ENCODE data around the gene PRTN3. TPM values are rescaled to one million over a fixed set of nuclear protein-coding genes. Genes with fewer than 3 reads are reported as not detected.
"Not testable (repeated sequence)": the region's sequence is repeated elsewhere in the genome, so short reads cannot be mapped to it uniquely, and the experiment has no call there.

Gene PRTN3
- total and polyA plus RNA-seq, 8 donors = 0.14 to 0.24 TPM; not detected in 6

DNA sequence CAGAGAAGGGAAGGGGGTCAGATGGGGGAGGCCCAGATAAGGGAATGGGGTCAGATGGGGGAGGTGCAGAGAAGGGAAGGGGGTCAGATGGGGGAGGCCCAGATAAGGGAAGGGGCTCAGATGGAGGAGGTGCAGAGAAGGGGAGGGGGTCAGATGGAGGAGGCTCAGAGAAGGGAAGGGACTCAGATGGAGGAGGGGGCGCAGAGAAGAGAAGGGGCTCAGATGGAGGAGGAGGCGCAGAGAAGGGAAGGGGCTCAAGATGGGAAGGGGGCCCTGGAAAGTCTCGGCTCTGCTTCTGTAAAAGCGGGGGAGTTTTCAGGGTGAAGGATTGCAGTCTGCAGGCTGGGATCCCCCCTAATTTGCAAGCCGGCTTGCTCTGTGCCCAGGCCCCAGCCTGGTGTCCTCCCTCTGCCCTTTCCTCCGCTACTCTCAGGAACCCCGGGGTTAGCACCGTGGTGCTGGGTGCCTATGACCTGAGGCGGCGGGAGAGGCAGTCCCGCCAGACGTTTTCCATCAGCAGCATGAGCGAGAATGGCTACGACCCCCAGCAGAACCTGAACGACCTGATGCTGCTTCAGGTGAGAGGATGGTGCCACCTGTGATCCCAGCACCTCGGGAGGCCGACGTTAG is 11.6 kb upstream of the PRTN3 start:
- H3K4me3 ChIP-seq = no peak overlapping the region
- ATAC-seq (no peak), FAIRE-seq (no peak), DNase-seq (no peak)
- H3K27ac ChIP-seq = no peak overlapping the region
- H3K36me3 ChIP-seq = no peaks in the 10 kb centered on the region
- intact Hi-C loops (cut with DNase I) = no loop called here
- H3K9me3 ChIP-seq = no peaks in the 10 kb centered on the region
- no peaks in the 10 kb centered on the region for H3K27me3 ChIP-seq
- no peak for TF ChIP-seq CTCF (IDR thresholded peaks at IDR 0.05)
- H3K4me1 ChIP-seq = no peaks in the 10 kb centered on the region
- WGBS, 2 donors = 65 to 70% methylated on average over 17 to 18 of the region's 18 CpGs

- no peaks in the 10 kb centered on the region for H3K36me3 ChIP-seq
- H3K9me3 ChIP-seq = no peaks in the 10 kb centered on the region
- DNase-seq (peak in 4 of 6 donors; percentile 62 to 85 (median 72)), FAIRE-seq (no peak), ATAC-seq (peak; percentile 63 to 82 (median 78))
- TF ChIP-seq CTCF (IDR thresholded peaks at IDR 0.05) = no peak
- intact Hi-C loops (cut with DNase I) = no loop called here
- H3K27me3 ChIP-seq = no peaks in the 10 kb centered on the region
- peak overlapping the region in 3 of 4 donors; percentile 8 to 31 (median 23) for H3K27ac ChIP-seq
- no peak overlapping the region for H3K4me3 ChIP-seq
- 26 to 32% methylated on average over 35 to 38 of the region's 38 CpGs for WGBS, 2 donors
- no peaks in the 10 kb centered on the region for H3K4me1 ChIP-seq
Observed at GRCh38 chr19:831407-832369, 9.1 kb upstream of the PRTN3 start.

- TF ChIP-seq CTCF (IDR thresholded peaks at IDR 0.05) = no peak
- H3K9me3 ChIP-seq = no peaks in the 10 kb centered on the region
- ATAC-seq (no peak), FAIRE-seq (no peak), DNase-seq (no peak)
- intact Hi-C loops (cut with DNase I) = no loop called here
- H3K27me3 ChIP-seq = no peaks in the 10 kb centered on the region
- no peak overlapping the region for H3K4me3 ChIP-seq
- no peaks in the 10 kb centered on the region for H3K36me3 ChIP-seq
- no peaks in the 10 kb centered on the region for H3K4me1 ChIP-seq
- no peak overlapping the region for H3K27ac ChIP-seq
- WGBS, 2 donors = 69 to 79% methylated on average over 24 of the region's 24 CpGs
Observed at GRCh38 chr19:834216-834615, 6.6 kb upstream of the PRTN3 start.

DNA sequence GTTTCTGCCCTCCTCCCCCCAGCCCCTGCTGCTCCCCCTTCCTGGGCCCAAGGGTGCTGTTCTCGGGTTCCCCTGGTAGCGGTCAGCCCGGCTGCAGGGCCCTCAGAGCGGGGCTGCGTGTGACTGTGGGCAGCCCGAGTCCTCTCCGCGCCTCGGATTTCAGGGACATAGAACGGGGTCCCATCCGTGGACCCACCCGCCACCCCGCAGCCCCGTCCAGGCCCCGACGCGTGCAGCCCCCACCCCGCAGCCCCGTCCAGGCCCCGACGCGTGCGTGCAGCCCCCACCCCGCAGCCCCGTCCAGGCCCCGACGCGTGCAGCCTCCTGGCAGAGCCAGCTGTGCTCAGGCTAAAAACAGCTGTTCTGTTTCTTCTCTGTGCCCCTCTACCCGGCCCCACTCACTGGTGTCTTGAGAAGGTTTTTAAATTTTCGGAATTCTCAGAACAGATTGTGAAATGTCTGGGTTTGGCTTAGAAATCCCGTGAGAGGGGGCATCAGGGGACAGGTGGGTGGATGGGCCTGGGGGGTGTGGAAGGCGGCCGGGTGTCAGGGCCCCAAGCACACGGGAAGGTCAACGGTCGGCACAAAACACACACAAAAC is 5.5 kb upstream of the PRTN3 start:
- ATAC-seq = no peak
- H3K4me1 ChIP-seq = no peaks in the 10 kb centered on the region
- no peak for TF ChIP-seq CTCF (IDR thresholded peaks at IDR 0.05)
- H3K9me3 ChIP-seq = no peaks in the 10 kb centered on the region
- peak in 1 of 6 donors; percentile 76 for DNase-seq
- H3K27ac ChIP-seq = no peak overlapping the region
- intact Hi-C loops (cut with DNase I) = no loop called here
- no peaks in the 10 kb centered on the region for H3K27me3 ChIP-seq
- FAIRE-seq = no peak
- no peaks in the 10 kb centered on the region for H3K36me3 ChIP-seq
- WGBS, 2 donors = 54 to 77% methylated on average over 35 to 36 of the region's 36 CpGs
- H3K4me3 ChIP-seq = no peak overlapping the region

- ATAC-seq; H3K4me3 ChIP-seq; H3K27me3 ChIP-seq; intact Hi-C loops (cut with DNase I); FAIRE-seq; H3K9me3 ChIP-seq; DNase-seq; H3K36me3 ChIP-seq; H3K4me1 ChIP-seq; H3K27ac ChIP-seq: not testable (repeated sequence)
- WGBS, 2 donors = 77 to 81% methylated on average over 7 of the region's 7 CpGs
Observed at GRCh38 chr19:842802-843179, 2.0 kb downstream of the PRTN3 start.

All from pancreas (tissue), 10 donors.